DMS79 treated with DMSO at 0.1 percent for 48 hours (cell line): ENCODE results near the gene VRK2.
"Not testable (repeated sequence)": the region's sequence is repeated elsewhere in the genome, so short reads cannot be mapped to it uniquely, and the experiment has no call there.

Source experiments
- DNase-seq: peaks from one replicate; lab custom pipeline; 2025; lab: John Stamatoyannopoulos, UW

VRK2 gene

GRCh38 chr2:58107803-58108710 lies 61.5 kb downstream of the VRK2 start:
- DNase-seq, result no peak

GRCh38 chr2:58109481-58109880 lies 62.9 kb downstream of the VRK2 start:
- no peak for DNase-seq

GRCh38 chr2:58110765-58111164 lies 64.2 kb downstream of the VRK2 start:
- no peak for DNase-seq

- not testable (repeated sequence) for DNase-seq
These were observed 67.0 kb downstream of the VRK2 start for GRCh38 chr2:58113563-58113962.

GRCh38 chr2:58120626-58121229 lies 74.1 kb downstream of the VRK2 start:
- no peak for DNase-seq

- DNase-seq, result no peak
These were observed 75.4 kb downstream of the VRK2 start for GRCh38 chr2:58122040-58122439.

- DNase-seq, result no peak
These were observed 75.9 kb downstream of the VRK2 start for GRCh38 chr2:58122540-58122939.

- DNase-seq, result no peak
These were observed 80.5 kb downstream of the VRK2 start for GRCh38 chr2:58127111-58127510.

GRCh38 chr2:58130238-58130637 lies 83.6 kb downstream of the VRK2 start:
- DNase-seq, result no peak

- peak; percentile 4 for DNase-seq
These were observed 84.8 kb downstream of the VRK2 start for GRCh38 chr2:58131191-58132011.

- DNase-seq, result no peak
These were observed 86.8 kb downstream of the VRK2 start for GRCh38 chr2:58133395-58133794.

GRCh38 chr2:58135861-58136260 lies 89.3 kb downstream of the VRK2 start:
- DNase-seq, result no peak

GRCh38 chr2:58137221-58137620 lies 90.6 kb downstream of the VRK2 start:
- DNase-seq, result no peak

- DNase-seq, result no peak
These were observed 91.2 kb downstream of the VRK2 start for GRCh38 chr2:58137856-58138255.

GRCh38 chr2:58138396-58139030 lies 91.9 kb downstream of the VRK2 start:
- DNase-seq, result no peak

- no peak for DNase-seq
These were observed 94.0 kb downstream of the VRK2 start for GRCh38 chr2:58140508-58141072.

GRCh38 chr2:58145769-58146168 lies 99.2 kb downstream of the VRK2 start:
- DNase-seq, result not testable (repeated sequence)

GRCh38 chr2:58146707-58147106 lies 100.1 kb downstream of the VRK2 start:
- DNase-seq, result no peak

- no peak for DNase-seq
These were observed 108.7 kb downstream of the VRK2 start for GRCh38 chr2:58155160-58155778.

GRCh38 chr2:58156780-58157179 lies 110.2 kb downstream of the VRK2 start:
- no peak for DNase-seq

- DNase-seq, result no peak
These were observed 111.1 kb downstream of the VRK2 start for GRCh38 chr2:58157754-58158153.
